Endodermal cell (in vitro differentiated cells): Measurements from ENCODE around the gene SURF2. TPM values are rescaled to one million over a fixed set of nuclear protein-coding genes. Genes with fewer than 3 reads are reported as not detected.

Experiments used
- DNase-seq: peaks from one replicate; pipeline ENCODE4 v3.0.0-alpha.2; 2017
- H3K27ac ChIP-seq: 2 replicates; pipeline ENCODE4 v1.5.1; 2013; ENCODE audit warnings: mild to moderate bottlenecking, low read depth, low read length, moderate library complexity
- H3K27me3 ChIP-seq: 2 replicates; pipeline ENCODE4 v1.6.1; 2013; ENCODE audit warnings: mild to moderate bottlenecking, low read length, moderate library complexity; ENCODE audit not compliant: insufficient read depth, control insufficient read depth, poor library complexity, severe bottlenecking
- H3K36me3 ChIP-seq: 2 replicates; pipeline ENCODE4 v1.7.0; 2013; ENCODE audit warnings: mild to moderate bottlenecking, low read length, moderate library complexity; ENCODE audit not compliant: control insufficient read depth, insufficient read depth
- H3K4me1 ChIP-seq: one replicate; pipeline ENCODE4 v1.7.0; 2013; ENCODE audit warnings: low read length; ENCODE audit not compliant: control insufficient read depth, insufficient read depth
- H3K4me3 ChIP-seq: 2 replicates; pipeline ENCODE4 v1.5.1; 2013; ENCODE audit warnings: mild to moderate bottlenecking, low read length, moderate library complexity
- H3K9ac ChIP-seq: 2 replicates; pipeline ENCODE4 v1.6.1; 2013; ENCODE audit warnings: mild to moderate bottlenecking, low read length, moderate library complexity; ENCODE audit not compliant: poor library complexity, severe bottlenecking; ENCODE audit errors: extremely low read depth
- H3K9me3 ChIP-seq: 2 replicates; pipeline ENCODE4 v1.6.1; 2013; ENCODE audit warnings: mild to moderate bottlenecking, low read length, moderate library complexity; ENCODE audit not compliant: control insufficient read depth
- H3K27ac Mint-ChIP-seq: 2 replicates; pipeline ENCODE4 v1.8.0; 2020; ENCODE audit warnings: mixed read lengths
- H3K27me3 Mint-ChIP-seq: 2 replicates; pipeline ENCODE4 v1.8.0; 2021; ENCODE audit warnings: mild to moderate bottlenecking, mixed read lengths; ENCODE audit not compliant: insufficient read depth
- H3K36me3 Mint-ChIP-seq: 2 replicates; pipeline ENCODE4 v1.8.0; 2020; ENCODE audit warnings: low read depth, mixed read lengths
- H3K4me1 Mint-ChIP-seq: 2 replicates; pipeline ENCODE4 v1.8.0; 2020; ENCODE audit warnings: mixed read lengths
- H3K4me3 Mint-ChIP-seq: 2 replicates; pipeline ENCODE4 v1.8.0; 2020; ENCODE audit warnings: mild to moderate bottlenecking, moderate library complexity, mixed read lengths
- H3K9me3 Mint-ChIP-seq: 2 replicates; pipeline ENCODE4 v1.8.0; 2020; ENCODE audit warnings: mild to moderate bottlenecking, mixed read lengths
- CTCF ChIP-seq: fragments of 200-600 bp; sonication (generic); conservative IDR thresholded peaks from 2 replicates; pipeline ENCODE4 v1.5.0; 2021; ENCODE audit warnings: antibody characterized with exemption, mild to moderate bottlenecking
- WGBS, 2 experiments: methylation state at CpG; one replicate each; pipeline versions ENCODE4 v1.1.5 to v1.1.7; 2013; ENCODE audit warnings: missing lambda C conversion rate in 2 of 2, mixed read lengths in 1 of 2; ENCODE audit not compliant: insufficient coverage in 1 of 2, insufficient read length in 1 of 2; 5-methylcytosine and 5-hydroxymethylcytosine counted together
- total RNA-seq, 2 donors: library from RNA; stranded (reverse); fragmentation: NEBNext Ultra II Directional in 1 of 2; extraction: Animal tissue kit (Norgen Biotek cat#: 25700) in 1 of 2; gene quantifications; 2 replicates in 1 of 2; 3 replicates in 1 of 2; pipeline ENCODE4 v1.2.1, GENCODE V29; 2021

The SURF2 gene
- total RNA-seq, 2 donors from 2014 or later: 18.0 to 25.9 TPM

- H3K36me3 ChIP-seq: peaks cover 68% of the 10 kb centered on the region
- no peak overlapping the region for H3K27ac ChIP-seq
- Mint-ChIP-seq H3K27ac (no peak overlapping the region), H3K4me1 (peaks cover 24% of the 10 kb centered on the region), H3K36me3 (peaks cover 76% of the 10 kb centered on the region), H3K27me3 (no peaks in the 10 kb centered on the region), H3K4me3 (no peak overlapping the region), H3K9me3 (no peaks in the 10 kb centered on the region)
- no peaks in the 10 kb centered on the region for H3K27me3 ChIP-seq
- H3K9me3 ChIP-seq: no peaks in the 10 kb centered on the region
- no peak overlapping the region for H3K4me3 ChIP-seq
- H3K4me1 ChIP-seq: no peaks in the 10 kb centered on the region
- TF ChIP-seq CTCF: no peak
- no peak for DNase-seq
- H3K9ac ChIP-seq: no peak overlapping the region
- WGBS, 2 experiments: 91 to 98% methylated on average over 3 to 6 of the region's 6 CpGs
These were observed 10.8 kb upstream of the SURF2 start for GRCh38 chr9:133345596-133345995.

DNA sequence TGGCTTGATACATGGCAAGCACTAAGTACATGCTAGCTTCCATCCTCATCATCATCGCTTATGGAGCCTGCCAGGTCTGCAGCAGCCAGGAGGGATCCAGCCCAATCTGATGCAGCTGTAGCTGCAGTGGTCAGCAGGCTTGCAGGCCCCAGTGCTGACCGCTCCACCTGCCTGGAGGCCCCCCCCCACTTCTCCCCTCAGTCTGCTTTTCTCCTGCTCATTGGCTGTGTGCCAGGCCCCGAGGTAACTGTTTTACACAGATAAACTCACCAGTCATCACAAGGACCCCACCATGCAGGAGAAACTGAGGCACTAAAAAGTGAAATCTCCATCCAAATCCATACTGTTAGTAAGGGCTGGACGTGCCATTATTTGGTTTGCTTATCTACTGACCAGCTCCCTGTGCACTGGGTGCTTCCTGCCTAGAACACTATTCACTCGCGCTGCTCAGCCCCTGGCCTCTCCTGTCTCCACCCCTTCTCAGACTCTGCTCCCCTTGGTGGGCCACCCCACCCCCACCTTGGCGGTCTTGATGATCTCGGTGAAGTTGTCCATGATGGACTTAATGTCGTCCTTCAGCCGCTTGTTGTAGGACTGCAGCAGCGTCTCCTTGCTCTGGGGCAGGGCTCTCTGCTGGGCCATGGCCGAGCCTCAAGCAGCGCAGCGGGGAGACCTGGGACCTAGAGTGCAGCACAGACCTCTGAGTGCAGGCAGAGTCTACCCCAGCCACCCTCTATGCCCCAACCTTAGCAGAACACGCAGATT is 10.1 kb upstream of the SURF2 start:
- no peaks in the 10 kb centered on the region for H3K4me1 ChIP-seq
- no peaks in the 10 kb centered on the region for H3K27me3 ChIP-seq
- Mint-ChIP-seq H3K9me3 (no peaks in the 10 kb centered on the region), H3K4me1 (peaks cover 24% of the 10 kb centered on the region), H3K36me3 (peaks cover 76% of the 10 kb centered on the region), H3K27ac (peak overlapping the region; percentile 90), H3K27me3 (no peaks in the 10 kb centered on the region), H3K4me3 (peak overlapping the region; percentile 98)
- DNase-seq: no peak
- 85% methylated on average over 8 to 15 of the region's 15 CpGs for WGBS, 2 experiments
- no peak overlapping the region for H3K27ac ChIP-seq
- H3K9ac ChIP-seq: peak overlapping the region; percentile 83
- H3K4me3 ChIP-seq: peak overlapping the region; percentile 86
- H3K9me3 ChIP-seq: no peaks in the 10 kb centered on the region
- no peak for TF ChIP-seq CTCF
- peaks cover 68% of the 10 kb centered on the region for H3K36me3 ChIP-seq

GRCh38 chr9:133347515-133347984 is 8.8 kb upstream of the SURF2 start:
- TF ChIP-seq CTCF: peak; percentile 7
- DNase-seq: peak; percentile 75
- Histone ChIP-seq H3K9ac (peak overlapping the region; percentile 98), H3K27ac (peak overlapping the region; percentile 63), H3K27me3 (no peaks in the 10 kb centered on the region), H3K4me1 (no peaks in the 10 kb centered on the region), H3K4me3 (peak overlapping the region; percentile 86), H3K9me3 (no peaks in the 10 kb centered on the region), H3K36me3 (peaks cover 75% of the 10 kb centered on the region)
- no peaks in the 10 kb centered on the region for H3K27me3 Mint-ChIP-seq
- peaks cover 80% of the 10 kb centered on the region for H3K36me3 Mint-ChIP-seq
- H3K4me1 Mint-ChIP-seq: peaks cover 24% of the 10 kb centered on the region
- H3K27ac Mint-ChIP-seq: peak overlapping the region; percentile 99
- H3K4me3 Mint-ChIP-seq: peak overlapping the region; percentile 98
- 0% methylated on average over 3 to 36 of the region's 41 CpGs for WGBS, 2 experiments
- H3K9me3 Mint-ChIP-seq: no peaks in the 10 kb centered on the region
